ENCODE data around the gene SMOC1.

DNA sequence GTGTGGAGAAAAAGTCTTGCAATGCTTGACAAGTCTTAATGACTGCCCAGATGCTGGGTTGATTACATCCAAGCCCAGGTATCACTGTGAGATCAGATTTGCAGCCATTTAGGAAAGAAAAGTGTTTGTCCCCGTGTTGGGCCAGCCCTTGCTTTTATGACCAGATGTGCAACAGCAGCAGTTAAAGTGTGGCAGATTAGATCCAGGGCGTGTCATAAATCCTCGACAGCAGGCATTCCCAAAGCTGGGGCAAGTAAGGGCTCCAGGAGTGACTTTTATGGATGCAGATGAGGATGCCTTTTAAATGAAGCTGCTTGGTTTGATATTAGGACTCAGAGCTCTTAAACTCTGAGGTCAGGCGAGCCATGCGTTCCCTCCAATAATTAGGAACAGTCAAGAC, 1.7 kb downstream of the SMOC1 start:
- no peak for TF ChIP-seq POLR2A (IDR thresholded peaks at IDR 0.05)
- TF ChIP-seq, protein P1, sequence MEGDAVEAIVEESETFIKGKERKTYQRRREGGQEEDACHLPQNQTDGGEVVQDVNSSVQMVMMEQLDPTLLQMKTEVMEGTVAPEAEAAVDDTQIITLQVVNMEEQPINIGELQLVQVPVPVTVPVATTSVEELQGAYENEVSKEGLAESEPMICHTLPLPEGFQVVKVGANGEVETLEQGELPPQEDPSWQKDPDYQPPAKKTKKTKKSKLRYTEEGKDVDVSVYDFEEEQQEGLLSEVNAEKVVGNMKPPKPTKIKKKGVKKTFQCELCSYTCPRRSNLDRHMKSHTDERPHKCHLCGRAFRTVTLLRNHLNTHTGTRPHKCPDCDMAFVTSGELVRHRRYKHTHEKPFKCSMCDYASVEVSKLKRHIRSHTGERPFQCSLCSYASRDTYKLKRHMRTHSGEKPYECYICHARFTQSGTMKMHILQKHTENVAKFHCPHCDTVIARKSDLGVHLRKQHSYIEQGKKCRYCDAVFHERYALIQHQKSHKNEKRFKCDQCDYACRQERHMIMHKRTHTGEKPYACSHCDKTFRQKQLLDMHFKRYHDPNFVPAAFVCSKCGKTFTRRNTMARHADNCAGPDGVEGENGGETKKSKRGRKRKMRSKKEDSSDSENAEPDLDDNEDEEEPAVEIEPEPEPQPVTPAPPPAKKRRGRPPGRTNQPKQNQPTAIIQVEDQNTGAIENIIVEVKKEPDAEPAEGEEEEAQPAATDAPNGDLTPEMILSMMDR (IDR thresholded peaks at IDR 0.05): no peak
